ENCODE results near the gene GSTO1. TPM values are rescaled to one million over a fixed set of nuclear protein-coding genes. Genes with fewer than 3 reads are reported as not detected.

Gene GSTO1
- total and polyA plus RNA-seq, 2 experiments from 2014 or later: 52.5 to 182 TPM

GRCh38 chr10:104307576-104308438 lies 53.1 kb downstream of the GSTO1 start:
- no peak overlapping the region for H3K27ac ChIP-seq (ENCODE audit: low read depth)
- H3K27ac Mint-ChIP-seq: no peak overlapping the region; the same call in 1 of the 2 replicates

More at GRCh38 chr10:104307576-104308438, 53.1 kb downstream of the GSTO1 start:
- no peak overlapping the region for H3K4me2 ChIP-seq
- no peaks in the 10 kb centered on the region for H3K79me2 ChIP-seq (replicated peaks; ENCODE audit: insufficient read depth)
- H2AFZ ChIP-seq: no peak overlapping the region
- H4K20me1 ChIP-seq (replicated peaks; ENCODE audit: insufficient read depth): peaks cover 7% of the 10 kb centered on the region
- no peak overlapping the region for H3K4me3 Mint-ChIP-seq
- H3K27me3 Mint-ChIP-seq (ENCODE audit: insufficient read depth, low read depth, poor library complexity): peaks cover 11% of the 10 kb centered on the region
- ATAC-seq (no peak), DNase-seq (ENCODE audit: low spot score) (no peak)
- H3F3A ChIP-seq (replicated peaks; ENCODE audit: low read depth): no peaks in the 10 kb centered on the region
- H3K4me1 Mint-ChIP-seq: peaks cover 16% of the 10 kb centered on the region
- H3K4me3 ChIP-seq: no peak overlapping the region
- H3K36me3 Mint-ChIP-seq (ENCODE audit: low read depth): peaks cover 32% of the 10 kb centered on the region
- TF ChIP-seq ZNF331 (CRISPR knock-in tag; IDR thresholded peaks at IDR 0.05; ENCODE audit: low read depth) (no peak), POLR2AphosphoS5 (IDR thresholded peaks at IDR 0.05; ENCODE audit: low read depth) (no peak), REST (IDR thresholded peaks at IDR 0.05; ENCODE audit: unreplicated experiment) (no peak), EZH2 (IDR thresholded peaks at IDR 0.05; ENCODE audit: low read depth, unreplicated experiment) (no peak), CREB1 (CRISPR knock-in tag; IDR thresholded peaks at IDR 0.05; ENCODE audit: low read depth) (no peak), CTCF (conservative IDR thresholded peaks at IDR 0.05; ENCODE audit: low read depth in 2 of 2) (no peak), ETS1 (IDR thresholded peaks at IDR 0.05) (no peak), ZNF462 (CRISPR knock-in tag; IDR thresholded peaks at IDR 0.05) (no peak), EZH2phosphoT487 (IDR thresholded peaks at IDR 0.05; ENCODE audit: unreplicated experiment) (no peak), JUNB (IDR thresholded peaks at IDR 0.05; ENCODE audit: unreplicated experiment) (no peak), STAT1 (IDR thresholded peaks at IDR 0.05; ENCODE audit: unreplicated experiment) (no peak), NANOG (IDR thresholded peaks at IDR 0.05; ENCODE audit: borderline replicate concordance) (no peak), ZNF114 (CRISPR knock-in tag; IDR thresholded peaks at IDR 0.05) (no peak)
- H3K9me2 ChIP-seq (ENCODE audit: insufficient read depth): peaks cover 6% of the 10 kb centered on the region; the same call in 1 of the 2 replicates
- H3K36me3 ChIP-seq (ENCODE audit: insufficient read depth): peaks cover 6% of the 10 kb centered on the region; the same call in 1 of the 2 replicates
- no peaks in the 10 kb centered on the region for H3K27me3 ChIP-seq (ENCODE audit: insufficient read depth)
- H3K9me3 Mint-ChIP-seq: peaks cover 19% of the 10 kb centered on the region
- H3K4me1 ChIP-seq (ENCODE audit: insufficient read depth): no peaks in the 10 kb centered on the region

All from GM23338 (cell line).